Femur (tissue), 1 donor: ENCODE measurements around the gene LY6G5C.
A peak's percentile ranks its signal among the peaks of the same experiment; 100 is the strongest.

Experiments used
- DNase-seq: peaks from one replicate; pipeline ENCODE4 v3.0.0-alpha.2; 2017

The LY6G5C gene

GRCh38 chr6:31690231-31691077 is 9.6 kb upstream of the LY6G5C start:
- DNase-seq, result no peak

DNA sequence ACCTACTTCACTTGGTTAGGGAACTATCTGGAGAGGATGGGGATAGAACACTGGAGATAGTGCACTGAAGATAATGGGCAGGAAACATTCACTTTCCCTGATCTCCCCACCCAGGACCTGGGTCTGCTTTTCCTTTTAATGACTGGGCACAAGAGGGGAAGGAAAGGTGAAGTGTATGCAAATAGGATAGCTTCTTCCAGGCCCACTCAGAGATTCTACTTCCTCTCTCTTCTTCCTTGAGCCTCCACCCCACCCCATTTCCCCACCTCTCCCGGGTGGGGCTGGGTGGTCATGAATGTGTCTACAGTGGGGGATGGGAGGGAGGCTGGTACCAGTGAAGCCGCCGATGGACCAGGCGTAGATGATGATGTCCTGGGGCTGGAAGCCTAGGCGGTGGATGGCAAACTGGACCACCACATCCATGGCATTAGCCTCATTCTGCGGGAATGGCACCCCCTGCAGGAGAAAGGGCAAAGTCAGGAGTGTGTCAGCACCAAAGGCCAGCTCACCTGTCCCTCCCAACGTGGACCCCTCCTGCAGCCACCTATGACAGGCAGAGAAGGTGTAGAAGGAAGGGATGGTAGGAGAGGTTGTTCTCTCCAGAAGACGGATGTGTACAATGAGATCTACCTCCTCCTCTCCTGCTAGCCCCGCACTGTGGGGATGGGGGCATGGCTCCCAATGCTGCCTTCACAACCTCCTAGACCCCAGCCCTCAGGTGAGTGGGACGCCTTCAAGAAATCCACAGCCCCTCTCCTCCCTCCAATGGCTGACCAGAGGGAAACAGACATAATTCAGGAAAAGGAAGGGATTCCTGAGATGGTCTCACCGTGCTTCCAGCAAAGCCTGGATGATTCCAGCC is 8.6 kb upstream of the LY6G5C start:
- no peak for DNase-seq

DNA sequence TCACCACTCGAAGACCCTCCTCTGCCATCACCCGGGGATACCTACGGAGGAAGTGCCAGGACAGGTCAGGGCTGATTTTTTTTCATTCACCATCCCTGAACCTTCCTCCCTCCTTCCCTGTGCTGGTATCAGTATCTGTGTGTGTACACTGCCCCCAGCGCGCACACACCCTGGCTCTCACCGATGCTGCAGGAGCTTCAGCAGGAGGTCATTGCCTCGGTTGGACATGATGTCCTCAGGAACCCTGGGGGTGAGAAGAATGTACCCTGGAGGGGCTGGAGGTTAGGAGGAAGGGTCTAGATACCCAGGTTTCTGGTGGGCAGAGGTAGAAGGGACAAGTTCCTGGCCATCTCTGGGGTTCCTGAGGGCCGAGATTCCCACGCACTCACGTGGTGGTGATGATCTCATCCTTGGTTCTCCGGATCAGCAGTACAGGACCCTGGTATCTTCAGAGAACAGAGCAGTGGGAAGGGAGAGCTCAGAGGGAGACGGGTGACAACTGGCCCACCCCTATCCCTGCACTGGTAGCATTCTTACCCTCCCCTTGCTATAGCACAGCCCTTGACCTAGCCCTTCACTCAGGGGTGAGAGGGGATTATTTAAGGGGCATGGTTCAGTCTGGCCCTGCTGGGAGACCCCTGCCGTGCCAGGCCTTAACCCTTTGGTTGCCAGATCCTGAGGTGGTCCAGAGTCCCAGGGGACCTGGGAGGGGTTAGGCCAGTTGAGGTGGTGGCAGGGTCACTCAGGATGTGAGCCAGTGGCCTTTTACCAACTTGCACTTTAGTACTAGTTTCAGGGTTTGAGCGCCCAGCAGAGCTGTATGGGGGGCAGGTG is 7.2 kb upstream of the LY6G5C start:
- DNase-seq, result no peak

DNA sequence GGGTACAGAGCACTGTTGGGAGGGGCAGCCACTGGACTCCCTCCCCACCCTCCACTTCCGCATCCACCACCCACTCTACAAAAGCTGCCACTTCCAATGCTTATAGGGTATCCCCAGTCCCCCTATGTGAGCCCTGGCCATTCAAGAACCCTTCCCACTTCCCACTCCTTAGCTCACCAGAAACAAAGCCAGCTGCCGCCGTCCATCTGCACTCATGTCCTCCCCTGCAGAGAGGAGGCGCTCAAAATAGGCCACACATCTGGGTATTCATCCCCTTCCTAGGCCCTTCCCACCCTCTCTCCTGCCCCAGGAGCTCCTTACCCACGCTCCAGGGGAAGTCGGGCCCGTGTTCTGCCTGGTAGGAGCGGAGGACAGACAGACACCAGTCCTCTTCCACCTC is 6.5 kb upstream of the LY6G5C start:
- no peak for DNase-seq

DNA sequence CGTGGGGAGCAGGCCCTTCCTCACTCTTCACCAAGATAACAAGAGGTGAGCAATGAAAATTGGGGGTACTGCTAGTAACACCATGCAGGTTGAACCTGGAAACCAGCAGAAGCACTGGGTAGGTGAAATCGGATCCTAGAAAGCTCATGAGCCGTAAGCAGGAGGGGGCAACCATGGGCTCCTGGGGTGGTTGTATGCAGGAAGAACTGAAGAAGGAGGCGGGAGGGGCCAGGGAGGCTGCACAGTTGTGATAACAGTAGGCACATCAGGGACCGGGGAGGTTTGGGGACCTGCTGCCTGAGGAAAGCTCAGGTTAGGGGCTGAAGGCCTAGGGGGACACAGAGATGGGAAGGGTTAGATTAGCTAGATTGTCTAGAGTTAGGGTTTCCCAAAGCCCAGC is 5.6 kb upstream of the LY6G5C start:
- DNase-seq, result no peak

DNA sequence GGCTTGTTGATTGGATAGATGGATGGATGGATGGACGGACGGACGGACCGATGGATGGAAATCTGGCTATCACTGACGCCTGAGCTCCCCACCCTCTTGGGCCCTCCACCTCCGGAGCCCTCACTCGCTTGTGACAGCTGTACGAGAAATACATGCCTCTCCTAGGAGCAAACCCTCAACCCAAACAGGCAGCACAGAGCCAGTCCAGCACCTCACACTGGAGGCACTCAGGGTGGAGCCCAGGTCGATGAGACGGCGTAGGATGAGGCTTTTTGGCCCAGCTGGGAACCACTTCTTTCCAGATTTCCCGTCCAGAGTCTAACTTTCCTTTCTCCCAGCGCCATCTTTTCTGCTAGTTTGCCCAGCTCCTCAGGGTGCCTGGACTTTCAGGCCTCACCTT is 2.7 kb upstream of the LY6G5C start:
- DNase-seq, result no peak

DNA sequence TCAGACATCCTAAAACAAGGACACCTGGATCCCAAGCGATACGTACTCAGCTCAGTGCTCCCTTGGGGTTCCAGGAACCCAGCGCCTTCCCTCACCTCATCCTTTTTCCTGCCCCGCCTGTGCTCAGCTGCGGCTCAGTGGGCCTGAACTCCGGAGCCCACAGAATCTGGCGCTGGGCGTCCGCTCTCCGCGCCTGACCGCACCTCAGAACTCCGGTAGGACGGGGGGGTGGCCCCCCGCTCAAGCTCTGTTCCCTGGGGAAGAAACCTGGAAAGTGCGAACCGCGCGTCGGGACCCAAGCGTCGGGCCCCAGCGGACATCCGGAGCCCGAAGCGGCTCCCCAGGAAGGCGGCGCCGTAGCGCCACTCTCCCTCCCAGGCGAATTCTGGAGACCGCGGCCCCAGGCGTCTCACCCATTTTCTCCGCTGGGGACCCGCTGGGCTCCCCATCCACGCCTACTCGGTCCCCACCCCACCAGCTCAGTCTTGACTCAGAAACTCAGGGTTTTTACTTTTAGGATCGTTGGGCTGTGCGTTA is 336 bp upstream of the LY6G5C start:
- peak; percentile 40 for DNase-seq

DNA sequence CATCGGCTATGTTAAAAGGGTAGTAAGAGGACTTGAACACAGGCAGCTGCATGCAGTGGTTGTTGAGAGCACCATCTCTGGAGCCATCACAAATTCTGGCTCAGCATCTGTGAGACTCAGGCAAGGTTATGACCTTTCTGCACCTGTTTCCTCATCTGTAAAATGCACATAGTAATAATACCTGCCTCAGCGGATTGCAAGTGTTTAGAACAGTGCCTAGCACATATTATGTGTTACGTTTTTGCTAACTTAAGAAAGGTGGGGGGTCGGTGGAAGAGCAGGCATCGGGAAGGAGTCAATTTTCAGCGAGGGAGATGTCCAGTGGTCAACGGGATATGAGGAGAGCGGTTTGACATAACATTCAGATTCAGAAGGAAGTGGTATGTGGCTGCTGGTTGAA is 2.9 kb downstream of the LY6G5C start:
- no peak for DNase-seq

DNA sequence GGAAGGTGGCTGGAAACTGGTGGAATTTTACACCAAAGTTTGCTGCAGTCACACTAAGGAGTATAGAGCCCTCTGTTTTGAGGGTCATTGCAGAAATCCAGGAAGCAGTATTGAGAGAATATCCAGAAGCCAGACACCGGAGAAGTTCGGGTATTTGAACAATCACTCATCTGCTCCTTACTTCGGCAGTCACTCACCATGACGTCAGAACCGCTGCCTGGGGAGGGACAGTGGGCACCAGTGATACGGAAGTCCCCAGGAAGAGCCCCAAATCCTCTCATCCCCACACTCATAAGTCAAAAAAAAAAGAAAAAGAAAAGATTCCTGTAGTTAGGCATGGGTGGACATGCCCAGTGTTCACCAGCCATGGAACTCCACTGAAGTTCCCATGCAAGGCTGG is 4.0 kb downstream of the LY6G5C start:
- DNase-seq, result no peak

GRCh38 chr6:31676322-31676903 is 4.5 kb downstream of the LY6G5C start:
- no peak for DNase-seq

DNA sequence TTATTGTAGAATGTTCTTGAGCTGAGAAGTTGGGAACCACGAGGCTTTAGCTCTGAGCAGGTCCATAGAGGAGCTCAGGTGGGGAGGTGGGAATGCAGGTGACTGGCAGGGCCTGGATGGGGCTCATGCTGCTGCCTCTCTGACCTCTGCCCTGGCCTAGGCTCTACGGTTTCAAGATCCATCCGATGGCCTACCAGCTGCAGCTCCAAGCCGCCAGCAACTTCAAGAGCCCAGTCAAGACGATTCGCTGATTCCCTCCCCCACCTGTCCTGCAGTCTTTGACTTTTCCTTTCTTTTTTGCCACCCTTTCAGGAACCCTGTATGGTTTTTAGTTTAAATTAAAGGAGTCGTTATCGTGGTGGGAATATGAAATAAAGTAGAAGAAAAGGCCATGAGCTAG is 11.2 kb downstream of the LY6G5C start, which contains the start of gene LY6G5B:
Gene LY6G5B, plus strand, starts transcription at position 301 of the 400 bp plus-strand sequence. CDS start 975 bp downstream, outside the sequence.
- no peak for DNase-seq

DNA sequence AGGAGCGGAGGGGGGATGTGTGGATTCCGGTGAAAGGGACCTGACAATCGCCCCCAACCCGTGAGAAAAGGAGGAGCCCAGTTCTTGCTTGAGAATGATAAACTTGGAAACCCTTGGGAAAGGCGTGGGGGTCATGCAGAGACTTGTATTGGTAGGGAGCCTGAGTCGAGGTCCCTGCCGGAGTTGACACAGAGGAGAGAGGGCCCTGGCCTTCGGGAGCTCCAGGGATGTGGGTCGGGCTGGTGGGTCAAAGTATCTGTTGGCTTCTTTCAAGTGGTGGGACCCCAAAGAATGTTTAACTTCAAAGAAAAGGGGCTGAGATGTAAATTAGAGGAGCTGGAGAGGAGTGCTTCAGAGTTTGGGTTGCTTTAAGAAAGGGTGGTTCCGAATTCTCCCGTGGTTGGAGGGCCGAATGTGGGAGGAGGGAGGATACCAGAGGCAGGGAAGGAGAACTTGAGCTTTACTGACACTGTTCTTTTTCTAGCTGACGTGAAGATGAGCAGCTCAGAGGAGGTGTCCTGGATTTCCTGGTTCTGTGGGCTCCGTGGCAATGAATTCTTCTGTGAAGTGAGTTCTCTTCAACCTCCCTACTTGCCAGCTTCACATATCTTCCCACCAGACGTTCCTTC is 14.4 kb downstream of the LY6G5C start:
- no peak for DNase-seq

DNA sequence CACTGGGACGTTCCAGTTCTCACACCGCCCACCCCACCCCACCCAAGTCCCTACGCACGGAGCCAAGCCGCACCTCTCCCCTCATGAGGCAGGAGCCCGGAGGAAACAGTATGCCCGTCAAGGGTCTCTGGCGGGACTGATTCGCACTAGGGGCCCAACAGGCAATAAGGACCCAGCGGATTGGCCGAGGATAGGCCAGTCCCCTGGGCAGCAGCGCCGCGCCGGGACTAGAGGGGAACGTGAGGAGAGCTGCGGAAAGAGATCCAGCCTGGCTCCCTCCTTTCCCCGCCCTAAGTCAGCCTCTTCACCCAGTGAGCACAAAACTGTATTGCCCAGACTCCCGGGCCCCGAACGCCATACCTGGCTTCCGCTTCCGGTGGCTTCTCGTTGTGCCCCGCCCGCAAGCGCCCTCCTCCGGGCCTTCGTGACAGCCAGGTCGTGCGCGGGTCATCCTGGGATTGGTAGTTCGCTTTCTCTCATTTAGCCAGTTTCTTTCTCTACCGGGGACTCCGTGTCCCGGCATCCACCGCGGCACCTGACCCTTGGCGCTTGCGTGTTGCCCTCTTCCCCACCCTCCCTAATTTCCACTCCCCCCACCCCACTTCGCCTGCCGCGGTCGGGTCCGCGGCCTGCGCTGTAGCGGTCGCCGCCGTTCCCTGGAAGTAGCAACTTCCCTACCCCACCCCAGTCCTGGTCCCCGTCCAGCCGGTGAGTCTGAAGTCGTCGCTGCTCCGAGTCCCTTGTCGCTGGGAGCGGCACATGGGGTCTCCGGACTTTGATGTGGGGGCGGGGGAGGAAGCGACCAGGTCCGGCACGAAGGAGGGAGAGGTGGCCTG is 15.1 kb downstream of the LY6G5C start, which contains the start of gene CSNK2B:
Gene CSNK2B, plus strand, starts transcription at position 580 of the 836 bp plus-strand sequence. CDS start 752 bp downstream, outside the sequence.
- DNase-seq, result peak; percentile 99

DNA sequence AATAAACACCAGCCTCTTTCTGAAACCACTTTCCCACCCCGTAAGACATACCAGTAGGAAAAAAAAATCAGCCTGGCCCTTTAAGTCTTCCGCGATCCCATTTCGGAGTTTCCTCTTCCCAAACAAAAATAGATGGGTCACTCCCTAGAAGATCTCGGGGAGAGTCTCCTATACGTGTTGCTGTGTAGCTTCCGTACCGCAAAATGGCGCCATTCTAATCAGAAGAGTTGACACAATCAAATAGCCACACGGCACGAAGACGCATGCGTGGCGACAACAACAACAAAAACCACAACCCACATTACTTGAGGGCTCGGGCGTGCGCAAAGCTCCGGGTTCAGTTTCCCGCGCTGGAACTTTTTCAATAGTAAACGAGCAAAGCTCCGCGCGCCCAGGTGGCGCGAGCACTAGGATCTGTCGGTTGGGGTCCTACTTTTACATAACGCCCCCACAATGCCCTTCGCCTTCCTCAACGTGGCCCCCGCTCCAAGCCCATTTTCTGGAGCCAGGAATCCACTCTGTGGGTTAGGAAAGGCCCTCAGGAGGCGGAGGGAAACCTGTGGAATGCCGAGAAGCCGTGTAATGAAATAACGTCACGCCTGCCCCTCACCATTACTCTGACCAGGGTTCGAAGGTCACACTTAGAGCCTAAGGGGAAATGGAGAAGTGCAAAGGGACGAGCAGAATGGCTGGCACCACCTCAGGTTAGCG is 15.9 kb downstream of the LY6G5C start, which contains the start of gene GPANK1:
Gene GPANK1, minus strand, starts transcription at position 208 of the 711 bp plus-strand sequence. CDS start 519 bp downstream, outside the sequence.
- DNase-seq, result peak; percentile 95

DNA sequence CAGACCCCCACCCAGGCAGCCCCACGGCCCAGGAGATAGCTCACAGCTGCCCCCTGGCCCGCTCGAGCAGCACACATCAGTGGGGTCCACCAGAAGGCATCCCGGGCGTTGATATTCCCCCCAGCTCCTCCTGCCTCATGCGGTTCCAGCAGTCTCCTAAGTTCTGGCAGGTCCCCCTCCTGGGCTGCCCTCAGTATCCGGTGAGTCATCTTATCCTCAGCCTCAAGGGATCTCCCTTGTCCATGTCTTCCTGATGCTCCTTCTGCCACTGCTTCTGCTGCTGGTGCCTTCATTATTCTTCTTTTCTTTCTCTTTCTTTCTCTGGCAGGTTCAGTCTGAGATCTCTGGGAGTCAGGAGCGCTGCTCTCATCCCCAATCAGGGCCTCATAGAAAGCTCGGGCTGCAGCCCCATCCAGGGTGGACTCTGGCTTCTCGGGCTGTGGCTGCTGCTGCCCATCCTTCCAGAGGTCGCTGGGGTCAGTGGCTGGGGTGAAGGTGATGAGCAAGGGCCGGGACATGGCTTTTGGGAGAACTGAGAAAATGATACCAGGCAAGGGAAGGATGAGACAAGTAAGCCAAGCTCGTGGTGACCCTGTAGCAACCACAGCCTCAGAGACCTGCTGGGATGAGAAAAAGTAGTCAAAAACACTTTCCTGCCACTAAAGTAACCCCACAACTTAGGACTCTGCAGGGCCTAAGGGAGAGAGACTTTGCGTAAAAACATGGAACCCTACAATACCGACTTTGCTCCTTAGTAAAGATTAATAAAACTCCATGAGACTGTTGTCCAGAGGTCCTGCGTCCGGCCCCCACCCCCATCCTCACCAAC is 16.7 kb downstream of the LY6G5C start:
- peak; percentile 44 for DNase-seq

DNA sequence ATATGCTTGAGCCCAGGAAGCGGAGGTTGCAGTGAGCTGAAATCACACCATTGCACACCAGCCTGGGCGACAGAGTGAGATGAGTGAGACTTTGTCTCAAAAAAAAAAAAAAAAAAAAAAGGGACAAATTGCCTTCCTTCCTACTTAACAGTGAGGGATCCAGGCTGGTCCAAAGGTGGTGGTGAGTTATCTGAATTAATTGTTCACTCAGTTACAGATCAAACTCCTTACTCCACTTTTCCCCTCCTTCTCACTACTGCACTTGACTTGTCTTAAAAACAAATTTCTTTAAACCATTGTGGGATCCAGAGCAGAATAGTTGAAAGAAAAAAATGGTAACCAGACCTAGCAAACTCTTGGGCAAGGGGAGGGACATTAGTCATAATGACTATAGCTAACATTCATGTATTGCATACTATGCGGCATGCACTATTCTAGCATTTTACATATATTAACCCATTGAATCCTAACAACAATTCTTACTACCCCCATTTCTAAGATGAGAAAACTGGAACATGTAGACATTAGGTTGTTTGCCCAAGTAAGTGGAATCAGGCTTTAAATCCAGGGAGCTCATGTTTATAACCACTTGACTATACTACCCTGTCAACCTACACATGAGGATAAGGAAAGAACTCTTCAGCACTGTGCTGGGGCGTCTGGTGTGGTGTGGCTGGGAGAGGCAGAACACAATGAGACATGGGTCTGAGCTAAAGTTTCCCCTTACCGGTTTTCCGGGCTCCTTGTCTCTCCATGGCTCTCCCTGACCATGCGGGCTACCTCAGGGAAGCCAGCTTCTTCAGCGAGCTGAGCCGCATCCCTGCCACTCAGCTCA is 17.5 kb downstream of the LY6G5C start:
- no peak for DNase-seq

GRCh38 chr6:31662124-31662723 is 18.6 kb downstream of the LY6G5C start:
- DNase-seq, result no peak
